HG02571 (cell line): Measurements from ENCODE around the gene CCDC174.
A peak's percentile ranks its signal among the peaks of the same experiment; 100 is the strongest.
"Not testable (repeated sequence)": the region's sequence is repeated elsewhere in the genome, so short reads cannot be mapped to it uniquely, and the experiment has no call there.

ENCODE experiments used
- ATAC-seq: cut with Tn5 transposase; IDR thresholded peaks from one replicate; pipeline ENCODE4 v1.9.1; 2021; ENCODE audit warnings: mild to moderate bottlenecking, moderate library complexity; ENCODE audit not compliant: unreplicated experiment

CCDC174 gene

GRCh38 chr3:14649466-14649865 is 2.1 kb upstream of the CCDC174 start:
- no peak for ATAC-seq

GRCh38 chr3:14650193-14650592 is 1.4 kb upstream of the CCDC174 start:
- no peak for ATAC-seq

GRCh38 chr3:14652360-14652907 is 872 bp downstream of the CCDC174 start:
- ATAC-seq, result not testable (repeated sequence)

GRCh38 chr3:14657579-14657978 is 6.0 kb downstream of the CCDC174 start:
- ATAC-seq, result no peak

- no peak for ATAC-seq
Measured at GRCh38 chr3:14658978-14659377, 7.4 kb downstream of the CCDC174 start.

- ATAC-seq, result no peak
Measured at GRCh38 chr3:14660942-14661341, 9.4 kb downstream of the CCDC174 start.

GRCh38 chr3:14663396-14664135 is 12.0 kb downstream of the CCDC174 start:
- ATAC-seq, result no peak

GRCh38 chr3:14664170-14664569 is 12.6 kb downstream of the CCDC174 start:
- ATAC-seq, result no peak

- ATAC-seq, result no peak
Measured at GRCh38 chr3:14672588-14672987, 21.0 kb downstream of the CCDC174 start.

GRCh38 chr3:14674841-14675240 is 23.3 kb downstream of the CCDC174 start, which contains the start of gene C3orf20:
C3orf20 (plus strand) TSS chr3:14675141; CDS start chr3:14682714, 7,573 bp downstream.
- ATAC-seq, result no peak

GRCh38 chr3:14676881-14677280 is 25.3 kb downstream of the CCDC174 start:
- no peak for ATAC-seq

GRCh38 chr3:14678015-14678503 is 26.5 kb downstream of the CCDC174 start:
- ATAC-seq, result no peak

GRCh38 chr3:14680115-14680514 is 28.6 kb downstream of the CCDC174 start:
- ATAC-seq, result no peak

GRCh38 chr3:14680716-14681115 is 29.2 kb downstream of the CCDC174 start:
- ATAC-seq, result no peak

GRCh38 chr3:14684447-14684846 is 32.9 kb downstream of the CCDC174 start:
- ATAC-seq, result no peak

GRCh38 chr3:14685179-14685578 is 33.6 kb downstream of the CCDC174 start:
- no peak for ATAC-seq

GRCh38 chr3:14687360-14687759 is 35.8 kb downstream of the CCDC174 start:
- ATAC-seq, result no peak

- ATAC-seq, result no peak
Measured at GRCh38 chr3:14688525-14688924, 37.0 kb downstream of the CCDC174 start.

- no peak for ATAC-seq
Measured at GRCh38 chr3:14689247-14689980, 37.9 kb downstream of the CCDC174 start.

- peak; percentile 43 for ATAC-seq
Measured at GRCh38 chr3:14691239-14691638, 39.7 kb downstream of the CCDC174 start.

GRCh38 chr3:14691719-14692118 is 40.2 kb downstream of the CCDC174 start:
- no peak for ATAC-seq
